NCI-H128 (cell line): ENCODE measurements around the gene RNF112.

Source experiments
- DNase-seq: peaks from one replicate; lab custom pipeline; 2025; ENCODE audit not compliant: unreplicated experiment; lab: John Stamatoyannopoulos, UW

Gene RNF112

DNA sequence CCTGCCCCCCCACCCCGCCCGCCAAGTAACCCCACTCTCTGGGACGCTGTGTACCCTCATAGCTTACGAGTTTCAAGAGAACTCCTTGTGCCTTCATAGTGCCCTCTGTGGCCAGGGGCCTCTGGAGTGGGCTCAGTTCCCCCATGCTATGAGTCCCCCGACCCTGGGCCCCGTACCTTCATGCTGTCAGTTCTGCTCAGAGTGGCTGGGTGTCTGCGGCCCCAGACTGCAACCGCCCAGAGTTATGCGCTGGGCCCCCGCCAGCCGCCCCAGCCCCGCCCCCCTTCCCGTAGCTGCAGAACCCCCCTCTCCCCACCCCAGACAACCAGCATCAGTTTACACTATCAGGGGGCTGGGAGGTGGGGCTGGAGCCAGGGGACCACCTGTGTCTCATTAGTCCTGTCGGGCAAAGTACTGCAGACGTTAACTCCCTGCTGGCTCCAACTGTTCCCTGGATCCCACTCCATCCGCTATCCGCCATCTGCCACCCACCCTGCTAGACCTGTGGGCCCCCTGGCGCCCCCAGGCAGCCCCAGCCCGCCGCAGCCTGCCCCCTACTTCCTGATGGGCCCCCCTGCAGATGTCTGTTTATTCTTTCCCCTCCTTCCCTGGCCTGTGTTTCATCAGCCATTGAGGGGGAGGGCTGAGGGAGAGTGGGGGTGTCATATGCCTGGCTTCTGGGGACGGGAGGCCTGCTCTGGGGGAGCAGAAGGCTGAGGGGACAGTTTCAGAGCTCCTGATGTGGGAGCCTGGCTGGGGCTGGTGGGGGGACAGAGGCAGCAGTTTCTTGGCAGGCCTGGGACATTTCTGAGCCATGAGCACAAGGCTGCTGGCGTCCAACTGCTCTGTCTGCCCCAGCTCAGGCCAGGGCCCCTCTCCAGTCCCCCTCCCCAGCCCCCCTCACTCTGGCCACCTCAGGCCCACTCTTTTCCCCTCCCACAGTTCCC lies 23.8 kb upstream of the RNF112 start, which contains the start of gene MFAP4:
TSS of gene MFAP4 (minus strand) at position 217 of the 947 bp plus-strand sequence. CDS start at position 182, 35 bp downstream.
- no peak for DNase-seq

DNA sequence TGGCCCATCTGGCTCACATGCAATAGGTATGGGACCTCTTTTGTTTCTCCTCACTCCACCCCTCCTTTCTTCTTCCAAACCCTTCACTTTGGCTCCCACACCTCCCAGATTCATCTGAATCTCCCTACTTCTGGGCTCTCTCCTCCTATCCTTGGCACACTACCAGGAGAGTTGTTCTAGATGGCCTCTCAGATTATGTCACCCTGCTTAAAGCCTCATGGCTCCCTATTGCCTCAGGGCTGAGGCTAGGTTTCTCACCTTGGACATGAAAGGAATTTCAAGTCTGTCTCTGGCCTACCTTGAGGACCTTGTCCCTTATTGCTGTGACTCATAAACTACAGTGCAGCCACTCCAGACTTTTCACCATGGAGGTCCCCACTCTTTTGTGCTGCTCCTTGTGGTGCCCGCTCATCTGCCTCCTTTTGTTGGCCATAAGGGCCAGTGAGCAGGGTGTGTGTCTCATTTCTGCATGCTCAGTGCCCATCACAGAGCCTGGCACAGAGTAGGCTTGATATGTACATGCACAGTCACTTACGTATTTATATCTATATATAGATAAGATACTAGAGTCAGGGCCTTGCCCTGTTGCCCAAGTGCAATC lies 23.0 kb upstream of the RNF112 start:
- no peak for DNase-seq

DNA sequence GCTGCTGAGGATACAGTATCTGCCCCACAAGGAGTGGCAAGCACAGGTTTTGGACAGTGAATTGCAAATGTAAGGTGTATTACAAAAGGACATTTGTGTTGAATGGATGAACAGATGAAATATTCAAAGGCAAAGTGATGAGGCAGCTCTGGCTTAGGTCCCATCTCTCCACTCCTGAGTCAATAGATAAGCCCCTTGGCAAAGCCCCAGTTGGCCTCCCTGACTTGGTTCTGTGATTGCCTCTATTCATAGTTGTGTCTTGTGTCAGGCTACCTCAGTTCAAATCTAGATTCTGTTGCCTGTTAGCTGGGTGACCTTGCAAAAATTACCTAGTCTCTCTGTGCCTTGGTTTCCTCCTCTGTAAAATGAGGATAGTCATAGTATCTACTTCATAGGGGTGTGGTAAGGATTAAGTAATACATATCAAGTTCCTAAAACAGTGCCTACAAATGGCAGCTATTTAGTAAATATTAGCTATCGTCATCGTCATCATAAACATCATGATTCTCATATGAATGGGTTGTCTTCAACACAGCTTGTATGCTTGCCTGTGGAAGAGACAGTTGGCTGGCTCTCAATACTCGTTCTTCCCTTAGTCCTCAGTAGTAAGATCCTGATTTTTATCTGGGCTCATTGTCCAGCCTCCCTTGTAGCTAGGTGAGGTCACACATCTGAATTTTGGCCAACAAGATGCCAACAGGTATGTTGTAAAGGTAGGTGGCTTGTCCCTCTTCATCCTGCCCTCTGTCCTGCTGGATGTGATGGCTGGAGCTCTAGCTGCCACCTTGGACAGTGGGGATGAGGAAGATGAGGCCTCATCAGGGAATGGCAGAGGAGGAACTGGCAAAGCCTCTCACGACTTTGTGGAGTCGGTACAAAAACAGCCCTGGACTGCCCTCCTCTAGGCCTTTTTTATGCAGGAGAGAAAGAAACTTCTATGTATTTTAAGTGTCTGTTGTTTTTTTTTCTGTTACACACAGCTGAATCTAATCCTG lies 21.9 kb upstream of the RNF112 start:
- DNase-seq: no peak

DNA sequence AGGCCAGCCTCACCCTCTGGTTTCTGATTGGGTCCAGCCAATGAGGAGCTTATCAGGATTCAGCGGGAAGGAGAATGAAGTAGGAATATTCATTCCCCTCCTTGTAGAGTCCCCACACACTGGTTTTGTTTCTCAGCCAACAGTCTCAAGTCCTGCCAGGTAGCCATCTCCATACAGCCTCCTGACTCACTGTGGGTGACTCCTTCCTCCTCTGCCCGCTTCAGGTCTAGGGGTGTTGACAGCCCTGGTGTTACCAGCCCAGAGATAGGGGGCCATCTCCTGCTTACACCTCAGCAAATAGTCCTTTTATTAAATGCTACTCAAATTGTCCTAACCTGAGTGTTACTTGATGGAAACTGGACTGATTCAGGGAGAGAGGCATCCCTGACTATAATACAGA lies 20.1 kb upstream of the RNF112 start:
- DNase-seq: no peak

DNA sequence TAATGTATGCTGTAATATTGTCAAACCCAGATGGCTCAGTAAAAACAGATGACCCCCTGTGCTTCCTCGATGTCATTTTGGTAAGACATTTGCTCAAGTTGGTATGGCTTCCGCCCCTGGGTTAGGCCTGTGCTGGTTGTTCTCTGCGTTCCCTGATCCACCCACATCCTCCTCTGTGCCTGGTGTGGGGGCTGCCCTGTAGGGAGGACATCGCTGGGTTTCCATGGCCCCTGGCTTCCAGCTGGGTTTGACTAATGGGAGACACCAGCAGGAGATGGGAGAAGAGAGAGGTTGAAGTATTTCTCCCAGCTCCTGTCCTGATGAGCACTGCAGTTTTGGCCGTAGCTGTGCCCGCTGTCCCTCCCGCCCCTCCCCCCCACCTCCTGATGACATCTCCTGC lies 19.6 kb upstream of the RNF112 start:
- DNase-seq: no peak

DNA sequence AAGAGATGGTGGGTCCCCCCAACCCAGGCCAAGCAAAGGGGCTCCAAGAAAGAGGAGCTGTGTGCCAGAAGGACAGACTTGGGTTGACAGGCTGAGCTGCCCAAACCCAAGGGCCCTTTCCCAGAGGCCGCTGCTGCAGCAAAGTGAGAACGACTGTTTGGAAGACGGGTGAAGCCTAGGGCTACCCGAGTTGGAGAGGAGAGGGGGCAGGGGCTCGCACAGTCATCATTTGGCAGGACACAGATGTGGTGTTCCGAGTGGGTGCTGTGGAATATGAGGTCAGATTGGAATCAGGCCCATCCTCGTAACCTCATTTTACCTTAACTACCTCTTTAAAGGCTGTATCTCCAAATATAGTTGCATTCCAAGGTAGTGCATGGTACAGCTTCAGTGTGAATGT lies 18.7 kb upstream of the RNF112 start:
- DNase-seq: no peak

DNA sequence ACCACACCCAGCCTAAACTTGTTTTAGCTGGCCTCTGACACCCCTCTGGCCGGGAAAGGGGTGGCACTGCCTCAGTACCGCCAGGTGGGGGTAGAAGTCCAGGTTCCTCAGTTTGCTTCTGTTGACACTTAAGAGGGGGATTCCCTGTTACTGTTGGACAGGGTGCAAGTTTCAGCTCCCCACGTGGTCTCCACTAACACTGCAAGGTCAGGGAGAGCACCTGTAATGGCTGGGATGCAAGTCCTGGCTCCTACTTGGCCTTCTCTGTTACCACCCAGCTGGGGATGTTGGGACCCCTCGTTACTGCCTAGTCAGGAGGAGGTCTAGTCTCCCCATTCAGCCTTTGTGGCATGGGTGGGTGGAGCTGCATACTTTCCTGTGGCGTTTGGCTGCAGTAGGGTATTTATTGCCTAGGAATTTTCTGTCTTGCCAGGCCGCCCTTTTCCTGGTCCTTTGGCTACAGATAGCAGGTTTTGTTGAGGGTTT lies 13.4 kb upstream of the RNF112 start:
- no peak for DNase-seq

DNA sequence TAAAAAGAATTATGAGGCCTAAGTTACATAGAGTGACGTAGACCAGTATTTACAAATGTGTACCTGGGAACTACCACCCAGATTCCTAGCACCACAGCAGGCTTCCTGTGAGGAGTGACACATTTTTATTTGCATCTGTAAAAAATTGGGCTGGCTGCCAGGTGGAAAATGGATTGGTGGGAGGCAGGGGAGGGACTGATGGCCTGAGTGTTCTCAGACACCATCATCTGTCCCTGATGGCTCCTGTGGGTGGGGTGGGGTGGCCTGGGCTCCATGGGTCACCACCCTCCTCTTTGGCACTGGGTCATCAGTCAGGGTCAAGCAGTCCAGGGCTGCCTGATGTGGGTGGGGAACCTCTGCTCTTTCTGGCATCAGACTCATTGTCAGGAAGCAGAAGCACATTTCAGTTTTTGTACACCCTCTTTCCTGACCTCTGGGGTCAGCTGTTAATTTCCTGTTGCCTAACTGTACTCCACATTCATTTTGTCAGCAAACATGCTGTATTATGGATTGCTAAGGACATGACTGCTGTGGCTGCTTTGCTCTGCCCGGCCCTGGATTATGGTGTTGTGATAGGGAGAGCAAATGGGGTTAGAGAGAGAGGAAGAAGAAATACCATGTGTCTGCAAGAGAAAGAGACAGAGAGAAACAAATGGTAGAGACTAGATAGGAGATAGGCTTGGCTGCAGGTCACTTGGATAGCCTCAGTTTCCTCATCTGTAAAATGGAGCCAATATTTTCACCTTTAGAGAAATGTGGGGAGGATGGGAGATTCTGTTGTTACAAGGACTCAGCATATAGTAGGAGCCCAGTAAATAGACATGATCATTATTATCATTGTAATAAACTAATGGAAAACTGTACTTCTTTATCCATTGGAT lies 12.5 kb upstream of the RNF112 start:
- DNase-seq: no peak

DNA sequence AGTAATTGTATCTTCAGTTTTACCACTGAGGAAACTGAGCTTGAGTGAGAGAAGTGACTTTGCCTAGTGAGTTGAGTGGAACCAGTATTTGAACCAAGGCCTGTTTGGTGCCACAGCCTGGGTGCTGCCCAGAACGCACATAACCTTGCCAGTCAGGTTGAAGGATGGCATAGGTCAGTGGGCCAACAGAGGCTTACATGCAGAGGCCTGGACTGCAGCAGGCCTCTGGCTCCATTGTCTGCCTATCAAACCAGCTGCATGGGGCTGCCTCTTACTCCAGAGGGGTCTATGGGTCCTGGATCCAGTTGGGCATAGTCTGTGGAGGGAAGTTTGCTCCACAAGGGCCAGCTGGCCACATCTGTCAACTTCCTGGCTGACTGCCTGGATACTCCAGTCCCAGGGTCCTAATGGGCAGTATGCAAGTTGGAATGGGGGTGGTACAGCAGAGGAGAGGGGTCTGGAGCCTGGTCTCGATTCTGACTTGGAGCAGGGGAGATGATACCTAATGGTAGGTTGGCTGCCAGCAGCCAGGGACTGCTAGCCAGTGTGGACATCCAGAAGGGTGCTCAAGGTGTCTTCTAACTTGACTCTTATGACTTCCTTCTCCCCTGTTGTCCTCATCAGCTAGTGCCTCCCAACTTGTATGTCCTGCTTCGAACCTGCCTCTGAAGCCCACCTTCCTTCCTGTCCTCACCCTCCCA lies 11.1 kb upstream of the RNF112 start:
- no peak for DNase-seq

DNA sequence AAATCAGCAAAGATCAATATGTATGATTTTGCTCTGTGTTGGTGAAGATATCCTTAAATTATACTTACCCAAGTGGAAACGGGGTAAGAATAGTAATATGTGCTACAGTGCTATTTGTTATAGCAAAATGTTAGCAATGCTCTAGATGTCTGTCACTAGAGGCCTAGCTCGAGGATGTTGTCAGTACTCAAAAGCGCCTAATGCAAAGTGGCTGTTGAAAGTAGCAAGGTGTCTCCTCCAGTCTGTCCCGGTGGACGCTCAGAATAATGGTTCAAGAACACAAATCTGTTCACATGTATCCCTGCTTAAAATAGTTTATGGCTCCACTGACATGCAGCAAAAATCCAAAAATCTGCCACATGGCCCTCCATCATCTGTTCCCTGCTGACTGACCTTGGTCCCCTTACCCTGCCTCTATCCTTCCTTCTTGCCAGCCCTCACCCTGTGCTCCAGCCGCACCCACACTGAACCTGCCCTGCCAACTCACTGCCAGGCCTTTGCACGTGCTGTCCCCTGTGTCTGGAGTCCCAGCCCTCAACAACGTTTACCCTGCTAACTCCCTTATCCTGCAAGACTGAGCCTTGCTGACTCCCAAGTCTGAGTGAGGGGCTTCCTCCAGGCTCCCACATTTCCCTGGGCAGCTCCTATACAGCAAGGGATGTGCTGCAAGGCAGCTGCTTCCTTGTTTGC lies 9.6 kb upstream of the RNF112 start:
- no peak for DNase-seq

DNA sequence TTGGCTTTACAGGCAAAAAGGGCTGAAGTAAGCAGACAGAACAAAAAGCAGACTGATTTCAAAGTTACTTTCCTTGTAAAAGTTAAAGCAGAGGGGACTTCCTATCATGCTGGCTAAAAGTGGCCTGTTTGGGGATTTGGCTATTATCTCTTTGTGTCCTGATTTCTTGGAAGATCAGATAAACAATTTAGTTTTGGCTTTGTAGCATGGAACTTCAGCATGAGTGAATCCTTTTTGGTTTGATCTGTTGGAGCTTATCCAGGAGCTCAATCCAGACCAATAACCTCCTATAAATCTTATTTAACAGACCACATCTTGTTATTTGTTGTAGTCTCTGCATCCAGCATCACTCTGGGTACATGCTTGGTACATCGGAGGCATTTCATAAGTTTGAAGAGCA lies 8.9 kb upstream of the RNF112 start:
- no peak for DNase-seq

DNA sequence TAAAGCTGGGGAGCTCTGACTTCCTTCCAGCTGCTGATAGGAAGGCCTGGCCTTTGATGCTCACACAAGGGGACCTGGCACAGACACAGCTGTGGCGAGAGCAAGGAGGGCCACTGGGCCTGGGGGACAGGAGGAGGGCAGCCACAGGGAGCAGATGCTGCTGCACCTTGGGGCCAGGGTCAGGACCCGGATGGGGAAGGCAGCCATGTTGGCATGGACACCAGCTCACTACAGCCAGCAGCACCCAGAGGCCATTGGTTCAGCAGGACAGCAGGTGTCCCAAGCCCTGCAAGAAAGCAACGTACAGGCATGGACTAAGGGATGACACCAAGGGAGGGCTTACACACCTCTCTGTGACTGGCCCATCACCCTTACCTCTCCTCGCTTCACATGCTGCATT lies 8.0 kb upstream of the RNF112 start:
- no peak for DNase-seq

DNA sequence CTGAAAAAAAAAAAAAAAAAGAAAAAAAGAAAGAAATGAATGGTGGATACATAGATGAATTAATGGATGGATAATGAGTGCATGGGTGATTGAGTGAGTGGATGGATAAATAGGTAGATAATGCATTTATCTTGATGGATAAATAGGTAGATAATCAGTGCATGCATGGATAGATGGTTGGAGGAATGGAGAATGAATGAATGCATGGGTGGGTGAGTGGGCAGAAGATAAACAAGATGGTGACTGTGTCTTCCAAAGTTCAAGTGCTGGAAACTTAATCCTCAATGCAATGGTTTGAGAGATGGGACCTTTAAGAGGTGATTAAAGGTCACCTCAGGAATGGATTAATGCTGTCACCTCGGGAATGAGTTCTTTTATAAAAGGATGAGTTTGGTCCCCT lies 6.8 kb upstream of the RNF112 start:
- DNase-seq: no peak

DNA sequence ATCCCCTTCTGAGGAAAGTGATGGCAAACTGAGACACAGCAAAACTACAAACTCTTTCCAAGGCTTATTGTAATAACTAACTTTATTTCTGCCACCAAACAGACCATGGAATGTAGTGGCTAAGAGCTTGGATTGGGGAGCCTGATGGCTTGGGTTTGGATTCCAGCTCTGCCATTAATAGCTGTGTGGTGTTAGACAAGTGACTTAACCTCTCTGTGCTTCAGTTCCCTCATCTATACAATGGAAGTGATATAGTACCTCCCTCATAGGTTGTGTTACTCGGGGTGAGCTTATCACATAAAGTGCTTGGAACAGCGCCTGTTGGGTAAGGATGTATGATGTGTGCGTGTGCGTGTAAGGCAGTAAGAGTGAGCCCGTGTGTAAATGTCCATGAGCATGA lies 5.9 kb upstream of the RNF112 start:
- no peak for DNase-seq

DNA sequence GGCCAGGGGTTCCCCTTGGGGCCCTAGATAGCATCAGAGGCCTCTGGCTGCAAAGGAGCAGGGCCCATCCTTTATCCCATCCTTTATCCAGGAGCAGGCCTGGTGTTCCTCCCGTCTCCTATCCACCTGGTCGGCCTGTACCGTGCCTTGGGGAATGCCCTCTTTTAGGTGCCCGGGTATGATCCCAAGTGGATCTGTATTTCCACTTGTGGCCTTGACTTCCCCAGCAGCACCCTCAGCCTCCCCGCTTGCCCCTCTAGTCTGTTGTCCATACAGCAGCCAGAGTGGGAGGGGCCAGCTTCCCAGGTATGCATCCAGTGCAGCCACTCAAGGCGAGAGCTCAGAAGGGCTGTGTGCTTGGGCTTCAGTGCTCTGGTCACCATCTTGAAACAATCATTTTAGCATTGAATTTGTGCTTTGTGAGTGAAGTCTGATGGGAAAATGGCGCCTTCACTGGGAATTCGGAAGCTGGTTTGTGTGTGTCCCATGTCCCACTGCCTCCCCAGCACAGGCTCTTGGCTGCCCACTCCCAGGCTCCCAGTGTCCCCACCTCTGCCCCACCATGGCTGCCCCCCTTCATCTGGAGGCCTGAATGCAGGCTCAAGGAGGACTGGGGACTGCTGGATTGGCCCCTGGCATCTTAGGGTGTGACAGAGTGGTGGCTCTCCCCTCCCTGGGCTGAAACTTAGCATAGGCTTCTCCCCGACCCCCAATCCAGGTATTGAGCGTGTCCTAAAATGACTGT lies 3.3 kb upstream of the RNF112 start:
- DNase-seq: no peak

DNA sequence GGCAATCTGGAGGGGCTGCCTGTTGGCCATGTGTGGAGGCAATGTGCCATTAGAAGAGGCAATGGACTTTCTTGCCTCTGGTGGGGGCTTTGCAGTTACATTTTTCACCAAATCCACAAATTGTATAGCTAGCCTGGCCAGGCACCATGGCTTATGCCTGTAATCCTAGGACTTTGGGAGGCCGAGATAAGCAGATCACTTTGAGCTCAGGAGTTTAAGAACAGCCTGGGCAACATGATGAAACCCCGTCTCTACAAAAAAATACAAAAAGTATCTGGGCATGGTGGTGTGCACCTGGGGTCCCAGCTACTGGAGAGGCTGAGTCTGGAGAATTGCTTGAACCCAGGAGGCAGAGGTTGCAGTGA lies 2.7 kb upstream of the RNF112 start:
- DNase-seq: no peak

DNA sequence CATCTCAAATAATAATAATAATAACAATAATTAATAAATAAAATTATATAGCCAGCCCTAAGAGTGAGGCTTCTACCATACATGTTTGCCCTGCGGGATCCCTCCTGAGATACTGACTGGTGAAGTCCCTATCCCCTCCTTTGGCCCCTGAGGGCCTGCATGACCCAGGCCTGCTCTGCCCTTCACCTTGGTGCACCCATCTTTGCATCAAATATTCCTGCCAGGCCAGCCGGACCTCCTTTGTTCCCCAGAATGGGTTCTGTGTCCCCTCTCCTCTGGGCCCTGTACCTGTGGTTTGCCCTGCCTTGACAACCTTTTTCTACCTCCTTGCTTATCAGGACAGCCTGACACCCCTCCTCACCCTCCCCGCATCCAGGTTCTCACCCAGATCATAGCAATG lies 2.0 kb upstream of the RNF112 start:
- no peak for DNase-seq

DNA sequence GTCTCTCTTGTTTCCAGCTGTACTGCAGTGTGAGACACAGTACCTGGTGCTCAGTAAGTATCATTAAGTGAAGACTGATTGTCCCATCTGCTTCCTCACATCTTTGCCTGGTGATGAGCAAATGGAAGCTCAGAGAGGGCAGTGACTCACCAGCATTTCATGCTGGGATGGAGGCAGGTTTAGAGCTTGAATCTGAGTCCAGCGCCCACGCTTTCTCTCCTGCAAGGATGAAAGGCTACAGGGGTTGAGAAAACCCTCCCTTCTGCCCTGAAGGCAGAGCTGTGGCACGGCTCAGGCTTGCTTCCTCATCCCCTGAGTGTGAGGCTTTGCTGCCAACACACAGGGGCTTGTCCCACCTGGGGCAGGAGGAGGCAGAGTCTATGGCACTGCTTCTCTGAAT lies 1.5 kb upstream of the RNF112 start:
- no peak for DNase-seq
